Coronary artery (tissue), 2 donors: ENCODE data around the gene NPY1R.

Experiments
- DNase-seq: peaks from one replicate; pipeline ENCODE4 v3.0.0-alpha.2; 2017; ENCODE audit warnings: low spot score
- H3K27ac ChIP-seq, 2 donors: fragments of 200-600 bp; sonication (generic); one replicate each; pipeline ENCODE4 v1.5.1; 2016 to 2019
- H3K4me3 ChIP-seq: fragments of 200-600 bp; sonication (generic); 2 replicates; pipeline ENCODE4 v1.5.1; 2016; ENCODE audit warnings: mild to moderate bottlenecking, moderate library complexity
- TF ChIP-seq, protein P1 (sequence below): fragments of 200-600 bp; sonication (generic); IDR thresholded peaks from one replicate; pipeline ENCODE4 v1.5.1; 2019; ENCODE audit warnings: antibody characterized with exemption

NPY1R gene

DNA sequence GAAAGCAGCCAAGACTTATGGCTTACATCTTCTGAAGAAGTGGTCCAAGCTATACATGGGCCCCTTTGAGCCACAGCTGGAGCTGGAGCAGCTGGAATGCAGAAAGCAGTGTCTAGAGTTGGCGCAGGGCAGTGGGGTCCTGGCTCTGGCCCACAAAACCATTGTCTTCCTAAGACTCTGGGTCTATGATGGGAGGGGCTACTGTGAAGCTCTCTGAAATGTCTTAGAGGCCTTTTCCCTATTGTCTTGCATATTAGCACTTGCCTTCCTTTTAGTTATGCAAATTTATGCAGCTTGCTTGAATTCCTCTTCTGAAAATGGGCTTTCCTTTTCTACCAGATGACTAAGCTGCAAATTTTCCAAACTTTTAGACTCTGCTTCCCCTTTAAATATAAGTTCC, 15.3 kb downstream of the NPY1R start:
- DNase-seq = no peak
- TF ChIP-seq, protein P1, sequence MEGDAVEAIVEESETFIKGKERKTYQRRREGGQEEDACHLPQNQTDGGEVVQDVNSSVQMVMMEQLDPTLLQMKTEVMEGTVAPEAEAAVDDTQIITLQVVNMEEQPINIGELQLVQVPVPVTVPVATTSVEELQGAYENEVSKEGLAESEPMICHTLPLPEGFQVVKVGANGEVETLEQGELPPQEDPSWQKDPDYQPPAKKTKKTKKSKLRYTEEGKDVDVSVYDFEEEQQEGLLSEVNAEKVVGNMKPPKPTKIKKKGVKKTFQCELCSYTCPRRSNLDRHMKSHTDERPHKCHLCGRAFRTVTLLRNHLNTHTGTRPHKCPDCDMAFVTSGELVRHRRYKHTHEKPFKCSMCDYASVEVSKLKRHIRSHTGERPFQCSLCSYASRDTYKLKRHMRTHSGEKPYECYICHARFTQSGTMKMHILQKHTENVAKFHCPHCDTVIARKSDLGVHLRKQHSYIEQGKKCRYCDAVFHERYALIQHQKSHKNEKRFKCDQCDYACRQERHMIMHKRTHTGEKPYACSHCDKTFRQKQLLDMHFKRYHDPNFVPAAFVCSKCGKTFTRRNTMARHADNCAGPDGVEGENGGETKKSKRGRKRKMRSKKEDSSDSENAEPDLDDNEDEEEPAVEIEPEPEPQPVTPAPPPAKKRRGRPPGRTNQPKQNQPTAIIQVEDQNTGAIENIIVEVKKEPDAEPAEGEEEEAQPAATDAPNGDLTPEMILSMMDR = no peak
- H3K4me3 ChIP-seq = no peak overlapping the region
- no peak overlapping the region for H3K27ac ChIP-seq

DNA sequence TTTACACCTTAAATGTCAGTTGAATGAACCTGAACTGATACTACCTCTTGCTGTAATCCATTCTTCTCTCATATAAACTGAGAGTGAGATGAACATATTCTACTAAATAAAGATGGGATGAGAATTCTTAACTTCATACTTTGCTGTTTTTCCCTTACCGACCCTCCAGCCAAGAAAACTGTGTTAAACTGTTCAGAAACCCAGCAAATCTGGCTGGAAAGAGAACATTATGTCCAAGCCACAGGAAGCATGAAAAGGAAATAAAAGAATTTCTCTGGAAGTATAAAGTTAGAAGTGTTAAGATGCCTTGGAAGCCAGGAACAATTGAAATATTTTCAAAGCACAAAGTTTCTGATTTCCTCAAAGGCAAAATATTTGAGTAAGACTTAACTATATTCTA, 22.9 kb downstream of the NPY1R start:
- DNase-seq = no peak
- TF ChIP-seq, protein P1 = no peak
- Histone ChIP-seq H3K27ac (no peak overlapping the region), H3K4me3 (no peak overlapping the region)

DNA sequence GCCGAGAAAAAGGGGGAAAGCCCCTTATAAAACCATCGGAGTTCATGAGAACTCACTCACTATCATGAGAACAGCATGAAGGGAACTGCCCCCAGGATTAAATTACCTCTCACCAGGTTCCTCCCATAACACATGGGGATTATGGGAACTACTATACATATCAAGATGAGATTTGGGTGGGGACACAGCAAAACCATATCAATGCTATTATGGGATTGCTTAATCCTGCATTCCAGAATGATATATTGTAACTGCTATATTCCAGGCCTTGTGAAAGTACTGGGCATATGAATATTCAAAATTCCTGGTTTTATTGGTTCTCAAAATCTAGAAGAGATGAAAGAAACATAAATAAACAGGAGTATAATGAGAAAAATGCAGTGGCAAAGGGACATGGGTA, 29.3 kb downstream of the NPY1R start:
- no peak overlapping the region for H3K4me3 ChIP-seq
- no peak for DNase-seq
- H3K27ac ChIP-seq = no peak overlapping the region
- TF ChIP-seq, protein P1 = no peak

DNA sequence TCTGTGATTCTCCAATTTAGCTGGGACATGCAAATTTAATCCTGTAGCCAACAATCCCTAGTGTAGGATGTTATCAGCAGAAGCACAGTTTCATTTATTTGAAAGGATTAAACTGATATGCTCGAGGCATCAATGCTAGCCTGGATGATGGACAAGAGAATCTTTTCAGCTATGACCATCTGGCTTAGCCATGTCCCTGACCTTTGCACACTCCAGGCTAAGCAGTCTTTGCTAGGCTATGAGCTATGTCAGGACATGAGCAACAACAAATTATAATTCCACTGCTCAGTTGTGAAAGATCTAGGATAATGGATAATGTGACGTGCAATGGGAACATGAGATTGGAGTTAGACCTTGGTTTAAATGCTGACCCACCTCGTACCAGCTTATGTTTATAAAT, 32.0 kb downstream of the NPY1R start:
- TF ChIP-seq, protein P1 = no peak
- H3K27ac ChIP-seq = no peak overlapping the region
- H3K4me3 ChIP-seq = no peak overlapping the region
- no peak for DNase-seq

DNA sequence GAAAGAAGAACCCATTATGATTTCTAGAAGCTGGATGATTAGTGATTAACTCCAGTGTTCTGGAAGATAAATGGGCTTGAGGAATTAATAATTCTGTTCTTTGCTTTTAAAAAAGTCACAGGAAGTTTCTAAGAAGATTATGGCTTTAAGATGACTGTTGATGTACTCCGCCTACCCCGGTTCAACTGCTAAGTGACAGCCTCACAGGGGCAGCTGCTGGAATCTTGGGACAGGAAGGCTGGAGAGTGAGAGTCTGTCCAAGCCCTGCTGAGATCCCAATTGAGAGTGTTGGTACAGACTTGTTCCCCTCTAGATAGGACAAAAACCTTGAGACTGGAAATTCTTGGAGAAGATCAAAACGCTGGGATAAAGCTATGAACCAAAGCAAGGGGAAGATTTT, 37.3 kb downstream of the NPY1R start:
- TF ChIP-seq, protein P1 = no peak
- no peak for DNase-seq
- Histone ChIP-seq H3K27ac (no peak overlapping the region), H3K4me3 (no peak overlapping the region)

DNA sequence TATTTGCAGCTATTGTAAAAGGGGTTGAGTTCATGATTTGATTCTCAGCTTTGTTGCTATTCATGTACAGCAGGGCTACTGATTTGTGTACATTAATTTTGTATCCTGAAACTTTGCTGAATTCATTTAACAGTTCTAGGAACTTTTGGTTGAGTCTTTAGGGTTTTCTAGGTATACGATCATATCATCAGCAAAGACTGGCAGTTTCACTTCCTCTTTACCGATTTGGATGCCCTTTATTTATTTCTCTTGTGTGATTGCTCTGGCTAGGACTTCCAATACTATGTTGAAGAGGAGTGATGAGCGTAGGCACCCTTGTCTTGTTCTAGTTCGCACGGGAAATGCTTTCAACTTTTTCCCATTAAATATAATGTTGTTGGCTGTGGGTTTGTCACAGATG, 48.1 kb downstream of the NPY1R start:
- Histone ChIP-seq H3K27ac (no peak overlapping the region), H3K4me3 (no peak overlapping the region)
- DNase-seq = no peak
- TF ChIP-seq, protein P1 = no peak

DNA sequence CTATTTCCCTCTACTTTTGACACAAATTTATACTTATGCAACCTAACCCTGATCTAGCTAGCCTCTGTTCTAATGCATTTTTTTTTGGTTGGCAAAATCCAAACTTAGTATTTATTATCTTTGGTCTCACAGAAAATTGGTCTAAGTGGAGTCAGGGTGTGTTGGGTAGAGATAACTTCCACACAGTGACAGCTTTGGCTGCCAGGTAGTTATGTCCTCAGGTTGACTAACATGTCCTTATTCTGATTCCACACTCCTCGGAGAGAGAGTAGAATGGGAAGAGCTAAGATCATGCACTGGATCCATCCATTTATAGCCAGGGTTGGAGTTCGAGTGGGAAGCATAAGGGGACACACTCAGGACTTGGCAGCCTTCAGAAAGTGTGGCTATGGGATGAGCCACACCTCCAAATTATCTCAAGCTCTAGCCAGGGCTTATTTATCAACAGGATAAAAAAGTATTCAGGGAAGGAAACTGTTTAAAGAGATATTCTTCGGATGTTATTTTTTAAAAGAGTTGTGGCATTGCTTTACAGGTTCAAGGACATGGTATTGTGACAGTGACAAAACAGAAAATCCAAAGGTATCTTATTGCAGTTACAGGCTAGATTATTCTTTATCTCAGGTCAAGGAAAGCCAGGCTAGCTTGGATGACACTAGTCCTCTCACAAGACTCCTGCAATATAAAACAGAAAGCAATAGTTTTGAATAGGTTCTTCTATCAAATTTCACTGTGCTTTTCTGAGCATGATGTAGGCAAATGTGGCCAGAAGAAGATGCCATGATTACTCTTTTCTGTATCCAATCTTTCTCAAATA, 51.5 kb downstream of the NPY1R start:
- no peak overlapping the region for H3K27ac ChIP-seq
- no peak overlapping the region for H3K4me3 ChIP-seq
- TF ChIP-seq, protein P1 = no peak
- no peak for DNase-seq
